PC-9 (cell line): Measurements from ENCODE around the gene CD44.

Experiments used
- CTCF ChIP-seq: fragments of 200-600 bp; sonication (generic); conservative IDR thresholded peaks from 2 replicates; pipeline ENCODE4 v1.6.1; 2017; ENCODE audit warnings: mixed run types, antibody characterized with exemption, mild to moderate bottlenecking, moderate library complexity
- EZH2 ChIP-seq: fragments of 200-600 bp; sonication (generic); IDR thresholded peaks from 2 replicates; pipeline ENCODE4 v1.8.0; 2017; ENCODE audit warnings: antibody characterized with exemption, low read depth

DNA sequence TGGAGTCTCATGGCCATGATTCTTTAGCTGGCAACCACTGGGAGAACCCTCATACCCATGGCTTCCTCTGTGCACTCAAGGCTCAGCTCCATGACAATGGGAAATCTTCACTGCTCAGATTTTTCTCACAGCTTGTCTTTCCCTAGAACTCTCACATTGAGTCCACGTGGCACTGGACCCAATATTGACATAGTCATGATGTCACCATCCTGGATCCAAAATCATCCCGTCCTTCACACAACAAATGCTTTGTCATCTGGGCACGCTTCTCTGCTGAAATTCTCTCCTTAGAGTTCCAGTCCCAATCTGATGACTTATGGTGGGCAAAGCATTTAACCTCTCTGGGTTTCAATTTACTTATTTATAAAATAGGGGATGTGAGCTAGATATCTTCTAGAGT, 37.7 kb upstream of the CD44 start:
- TF ChIP-seq CTCF (no peak), EZH2 (no peak)
